K562 (cell line): ENCODE results near the gene OR4K13. TPM values are rescaled to one million over a fixed set of nuclear protein-coding genes. Genes with fewer than 3 reads are reported as not detected.

ENCODE experiments used
- ATAC-seq: fragments of 200-7000 bp; cut with Tn5 transposase; 3 replicates; pipeline ENCODE4 v1.9.1; 2020; ENCODE audit warnings: moderate library complexity
- BruUV-seq: library from RNA; stranded (reverse); fragments of 400-500 nt; replicated peaks from 2 replicates; lab custom pipeline; 2021; lab: Mats Ljungman, UMichigan
- CTCF ChIA-PET: fragments of 300-600 bp; formaldehyde crosslinking; extraction: SDS; loops from one replicate; lab custom pipeline; 2021; ENCODE audit warnings: low intra/inter-chr PET ratio; lab: Yijun Ruan, JAX
- POLR2A ChIA-PET: fragments of 300-600, 350-650 bp; sonication (Branson Sonifier 250); formaldehyde crosslinking; extraction: SDS; loops from one replicate; lab custom pipeline; 2021; ENCODE audit warnings: antibody characterized with exemption, inconsistent platforms; lab: Yijun Ruan, JAX
- DNase-seq, 4 experiments: peaks; one replicate each; pipeline versions ENCODE4 v3.0.0 to v3.0.0-alpha.2; 2011 to 2018; ENCODE audit warnings: low spot score in 3 of 4, mixed read lengths in 3 of 4; ENCODE audit errors: extremely low read depth in 1 of 4
- FAIRE-seq: peaks from 2 replicates; lab custom pipeline; 2011; peaks lifted over from hg19 to GRCh38; lab: Jason Lieb, UNC
- H2AFZ ChIP-seq: 2 replicates; pipeline ENCODE4 v1.6.0; 2011; ENCODE audit warnings: low read depth, low read length, control low read depth, inconsistent platforms
- H3K27ac ChIP-seq: fragments of 200-600 bp; 3 replicates; pipeline ENCODE4 v1.8.0; 2011; ENCODE audit warnings: low read depth, mild to moderate bottlenecking, control low read depth, inconsistent platforms, low read length, moderate library complexity, mixed read lengths; ENCODE audit errors: extremely low read depth
- H3K27me3 ChIP-seq, 2 experiments: fragments of 300-600 bp in 1 of 2; 2 replicates in 1 of 2; 3 replicates in 1 of 2; pipeline versions ENCODE4 v1.6.0 to v1.8.0; 2011; ENCODE audit warnings: inconsistent platforms in 2 of 2, low read length in 2 of 2, mild to moderate bottlenecking in 1 of 2, mixed read lengths in 1 of 2, moderate library complexity in 1 of 2; ENCODE audit not compliant: control insufficient read depth in 2 of 2, insufficient read depth in 2 of 2
- H3K36me3 ChIP-seq: fragments of 300-600 bp; 3 replicates; pipeline ENCODE4 v1.8.0; 2011; ENCODE audit warnings: mild to moderate bottlenecking, low read length, inconsistent platforms; ENCODE audit not compliant: control insufficient read depth, insufficient read depth
- H3K4me1 ChIP-seq, 2 experiments: fragments of 200-600 bp in 1 of 2; replicated peaks in 1 of 2; 2 replicates in 1 of 2; 3 replicates in 1 of 2; pipeline versions ENCODE4 v1.5.1 to v1.8.0; 2011; ENCODE audit warnings: inconsistent platforms in 2 of 2, low read length in 2 of 2, mild to moderate bottlenecking in 1 of 2, mixed read lengths in 1 of 2, moderate library complexity in 1 of 2; ENCODE audit not compliant: control insufficient read depth in 2 of 2, insufficient read depth in 2 of 2
- H3K4me2 ChIP-seq: 2 replicates; pipeline ENCODE4 v1.6.1; 2011; ENCODE audit warnings: low read length, control low read depth, inconsistent platforms, mixed read lengths; ENCODE audit not compliant: insufficient read depth
- H3K4me3 ChIP-seq: fragments of 200-600 bp; sonication (generic), shearing (Covaris generic); 2 replicates; pipeline ENCODE4 v1.5.1; 2016; ENCODE audit warnings: control low read depth, inconsistent platforms
- H3K79me2 ChIP-seq: fragments of 200-600 bp; 3 replicates; pipeline ENCODE4 v1.8.0; 2011; ENCODE audit warnings: low read length, inconsistent platforms; ENCODE audit not compliant: control insufficient read depth, insufficient read depth
- H3K9ac ChIP-seq, 2 experiments: 2 replicates each; pipeline versions ENCODE4 v1.6.0 to v1.6.1; 2011; ENCODE audit warnings: low read depth in 2 of 2, low read length in 2 of 2, control low read depth in 1 of 2, inconsistent platforms in 1 of 2, mild to moderate bottlenecking in 1 of 2, mixed read lengths in 1 of 2; ENCODE audit not compliant: insufficient read depth in 1 of 2
- H3K9me1 ChIP-seq: one replicate; pipeline ENCODE4 v1.6.0; 2011; ENCODE audit warnings: inconsistent platforms, mild to moderate bottlenecking, low read length, moderate library complexity; ENCODE audit not compliant: control insufficient read depth, insufficient read depth
- H3K9me3 ChIP-seq: replicated peaks from 2 replicates; pipeline ENCODE4 v1.5.1; 2011; ENCODE audit warnings: low read depth, low read length, inconsistent platforms; ENCODE audit not compliant: control insufficient read depth, insufficient read depth
- H4K20me1 ChIP-seq: replicated peaks from 2 replicates; pipeline ENCODE4 v1.6.1; 2011; ENCODE audit warnings: low read length, inconsistent platforms, mixed read lengths; ENCODE audit not compliant: control insufficient read depth, insufficient read depth
- ARID1B ChIP-seq: fragments of 450-650 bp; IDR thresholded peaks from 2 replicates; pipeline ENCODE4 v1.6.1; 2016; ENCODE audit warnings: antibody characterized with exemption, mild to moderate bottlenecking, inconsistent platforms
- ESRRA ChIP-seq: fragments of 450-650 bp; IDR thresholded peaks from 2 replicates; pipeline ENCODE4 v1.6.1; 2014; ENCODE audit warnings: low read depth, mild to moderate bottlenecking, moderate library complexity, borderline replicate concordance
- MAFK ChIP-seq: IDR thresholded peaks from 2 replicates; pipeline ENCODE4 v1.6.1; 2011; ENCODE audit warnings: low read length, improper control_type of control experiment
- MCM7 ChIP-seq, 2 experiments: fragments of 450-650 bp; IDR thresholded peaks; 2 replicates each; pipeline ENCODE4 v1.6.1; 2016 to 2018
- MTA1 ChIP-seq: fragments of 450-650 bp; IDR thresholded peaks from 2 replicates; pipeline ENCODE4 v1.6.1; 2017; ENCODE audit warnings: borderline replicate concordance
- NUFIP1 ChIP-seq: fragments of 450-650 bp; IDR thresholded peaks from 2 replicates; pipeline ENCODE4 v1.6.1; 2018; ENCODE audit not compliant: partially characterized antibody
- PTRF ChIP-seq: fragments of 450-650 bp; IDR thresholded peaks from 2 replicates; pipeline ENCODE4 v1.6.1; 2016; ENCODE audit warnings: mild to moderate bottlenecking, missing genetic modification characterization, missing compliant biosample characterization
- STAT6 ChIP-seq: sonication (generic); formaldehyde crosslinking; IDR thresholded peaks from 2 replicates; pipeline ENCODE4 v1.8.1; 2023; ENCODE audit warnings: mild to moderate bottlenecking, missing genetic modification reagents
- TAF9B ChIP-seq: fragments of 450-650 bp; IDR thresholded peaks from 2 replicates; pipeline ENCODE4 v1.6.1; 2018; ENCODE audit warnings: mild to moderate bottlenecking; ENCODE audit not compliant: partially characterized antibody
- TAL1 ChIP-seq: fragments of 450-650 bp; IDR thresholded peaks from 2 replicates; pipeline ENCODE4 v1.6.1; 2016; ENCODE audit warnings: mild to moderate bottlenecking
- TBP ChIP-seq: optimal IDR thresholded peaks from 2 replicates; pipeline ENCODE3; 2011; ENCODE audit warnings: low read depth, low read length, improper control_type of control experiment
- ZBTB9 ChIP-seq: fragments of 450-650 bp; formaldehyde crosslinking; IDR thresholded peaks from 2 replicates; pipeline ENCODE4 v1.4.0; 2020; ENCODE audit warnings: mild to moderate bottlenecking, moderate library complexity
- ZC3H8 ChIP-seq: fragments of 450-650 bp; IDR thresholded peaks from 2 replicates; pipeline ENCODE4 v1.6.1; 2017
- ZNF232 ChIP-seq: sonication (generic); formaldehyde crosslinking; IDR thresholded peaks from 2 replicates; pipeline ENCODE4 v1.8.0; 2022; ENCODE audit warnings: mild to moderate bottlenecking, missing genetic modification reagents
- ZNF408 ChIP-seq: fragments of 250-450 bp; sonication (Bioruptor Pico); IDR thresholded peaks from 2 replicates; pipeline ENCODE4 v1.4.0; 2020; ENCODE audit warnings: low read depth, mild to moderate bottlenecking, moderate library complexity
- WGBS: fragments of 100-300 bp; shearing (Covaris generic); methylation state at CpG from one replicate; pipeline ENCODE4 v1.1.6; 2016; ENCODE audit warnings: low coverage, mixed read lengths; ENCODE audit not compliant: insufficient coverage; ENCODE audit errors: missing lambda C conversion rate; 5-methylcytosine and 5-hydroxymethylcytosine counted together
- in situ Hi-C: fragments of 300-500 bp; cut with MboI; formaldehyde crosslinking; loops from 4 replicates; pipeline ENCODE4 v1.15.0; 2018; ENCODE audit warnings: inconsistent platforms, mixed read lengths
- intact Hi-C: fragments of 100-400 bp; cut with micrococcal nuclease; formaldehyde crosslinking; loops from 2 replicates; pipeline ENCODE4 v1.14.2; 2022
- polyA plus RNA-seq, 8 experiments: library from polyadenylated mRNA; depleted of rRNA in 4 of 8; stranded (reverse) in 5 of 8; unstranded in 3 of 8; fragments of >200 nt; fragmentation: Nextera tagmentation in 2 of 8; fragmentation: Illumina TruSeq in 1 of 8; extraction: Ambion mirVana in 2 of 8; extraction: Trizol in 1 of 8; gene quantifications; 2 replicates each; pipeline versions ENCODE4 v1.2.1 to v1.2.3, GENCODE V29; 2011 to 2014; ENCODE audit warnings: inconsistent platforms in 1 of 8, missing spikeins in 1 of 8
- total RNA-seq, 7 experiments: library from RNA; depleted of rRNA in 6 of 7; stranded (reverse); fragments of >200 nt in 6 of 7; fragmentation: Illumina TruSeq in 2 of 7; extraction: Trizol in 2 of 7; gene quantifications; 2 replicates each; pipeline versions ENCODE4 v1.2.1 to v1.2.3, GENCODE V29; 2011 to 2021; ENCODE audit warnings: low replicate concordance in 1 of 7
- TF ChIP-seq, protein P1 (sequence below): sonication (generic); formaldehyde crosslinking; IDR thresholded peaks from 2 replicates; pipeline ENCODE4 v1.8.0; 2022; ENCODE audit warnings: missing genetic modification reagents, mild to moderate bottlenecking, borderline replicate concordance

The OR4K13 gene
- total and polyA plus RNA-seq, 9 of the 15 experiments (the other 6 are each of a cell fraction or from before 2014, with no cell fraction given): not detected

GRCh38 chr14:20059745-20060144 lies 23.9 kb upstream of the OR4K13 start, which contains the start of gene OR4L1 (continued):
- no peak for TF ChIP-seq TBP
- TF ChIP-seq TAF9B: no peak
- no peak for TF ChIP-seq NUFIP1
- TF ChIP-seq MTA1: no peak

DNA sequence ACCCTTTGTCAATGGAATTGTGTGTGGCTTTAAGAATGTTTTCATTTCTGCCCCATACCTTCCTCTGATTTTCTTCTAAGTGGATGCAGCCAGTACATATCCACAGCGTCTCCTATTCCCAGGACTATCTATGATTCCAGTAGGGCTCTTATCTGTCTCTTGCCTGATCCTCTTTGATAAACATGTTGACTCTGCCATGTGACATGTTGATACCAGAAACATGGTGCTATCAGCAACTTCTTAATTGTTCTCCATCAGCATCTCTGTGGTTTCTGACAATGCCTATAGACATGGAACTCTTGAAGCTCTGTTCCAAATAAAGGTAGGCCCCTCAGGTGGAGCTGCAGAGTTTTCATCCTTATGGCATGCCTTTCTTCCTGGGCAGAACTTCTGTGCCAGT lies 12.4 kb upstream of the OR4K13 start:
- H3K79me2 ChIP-seq: no peaks in the 10 kb centered on the region
- no peak overlapping the region; the same call in 1 of the 2 replicates for H2AFZ ChIP-seq
- in situ Hi-C loops: no loop called here
- ChIA-PET CTCF (no interaction called here), POLR2A (no interaction called here)
- H3K4me1 ChIP-seq: peaks cover 0 to 27% of the 10 kb centered on the region in 2 experiments; a peak in 4 of 5 replicates
- H3K27me3 ChIP-seq: no peaks in the 10 kb centered on the region
- FAIRE-seq (no peak), DNase-seq (peak in 1 of 4 experiments; percentile 3), ATAC-seq (no peak)
- no peak overlapping the region for H3K27ac ChIP-seq
- H3K36me3 ChIP-seq: no peaks in the 10 kb centered on the region
- no TSS peak for BruUV-seq
- H3K9ac ChIP-seq: no peak overlapping the region
- intact Hi-C loops: no loop called here
- H3K4me3 ChIP-seq: no peak overlapping the region
- H4K20me1 ChIP-seq: no peaks in the 10 kb centered on the region
- no peaks in the 10 kb centered on the region for H3K9me3 ChIP-seq
- H3K4me2 ChIP-seq: no peak overlapping the region; the same call in 1 of the 2 replicates
- no CpG with 5 or more reads among the region's 1 CpG for WGBS
- no peaks in the 10 kb centered on the region for H3K9me1 ChIP-seq
- TF ChIP-seq ZNF232 (CRISPR knock-in tag) (no peak), TAL1 (peak; percentile 43), ESRRA (no peak), STAT6 (CRISPR knock-in tag) (no peak), MCM7 (IDR thresholded peaks at IDR 0.05) (no peak), PTRF (tag) (no peak), MAFK (no peak), ZBTB9 (CRISPR knock-in tag) (no peak), ZC3H8 (no peak), ZNF408 (no peak), ARID1B (peak; percentile 49)
- TF ChIP-seq, protein P1, sequence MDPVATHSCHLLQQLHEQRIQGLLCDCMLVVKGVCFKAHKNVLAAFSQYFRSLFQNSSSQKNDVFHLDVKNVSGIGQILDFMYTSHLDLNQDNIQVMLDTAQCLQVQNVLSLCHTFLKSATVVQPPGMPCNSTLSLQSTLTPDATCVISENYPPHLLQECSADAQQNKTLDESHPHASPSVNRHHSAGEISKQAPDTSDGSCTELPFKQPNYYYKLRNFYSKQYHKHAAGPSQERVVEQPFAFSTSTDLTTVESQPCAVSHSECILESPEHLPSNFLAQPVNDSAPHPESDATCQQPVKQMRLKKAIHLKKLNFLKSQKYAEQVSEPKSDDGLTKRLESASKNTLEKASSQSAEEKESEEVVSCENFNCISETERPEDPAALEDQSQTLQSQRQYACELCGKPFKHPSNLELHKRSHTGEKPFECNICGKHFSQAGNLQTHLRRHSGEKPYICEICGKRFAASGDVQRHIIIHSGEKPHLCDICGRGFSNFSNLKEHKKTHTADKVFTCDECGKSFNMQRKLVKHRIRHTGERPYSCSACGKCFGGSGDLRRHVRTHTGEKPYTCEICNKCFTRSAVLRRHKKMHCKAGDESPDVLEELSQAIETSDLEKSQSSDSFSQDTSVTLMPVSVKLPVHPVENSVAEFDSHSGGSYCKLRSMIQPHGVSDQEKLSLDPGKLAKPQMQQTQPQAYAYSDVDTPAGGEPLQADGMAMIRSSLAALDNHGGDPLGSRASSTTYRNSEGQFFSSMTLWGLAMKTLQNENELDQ: no peak
